K562 (cell line): ENCODE data around the gene IDS. TPM values are rescaled to one million over a fixed set of nuclear protein-coding genes. Genes with fewer than 3 reads are reported as not detected.

ENCODE experiments used
- BCLAF1 ChIP-seq, 2 experiments: fragments of 450-650 bp in 1 of 2; IDR thresholded peaks; 2 replicates each; pipeline ENCODE4 v1.6.1; 2011 to 2017; ENCODE audit warnings: low read depth in 2 of 2, antibody characterized with exemption in 1 of 2, borderline replicate concordance in 1 of 2, low read length in 1 of 2, mild to moderate bottlenecking in 1 of 2, mixed read lengths in 1 of 2; ENCODE audit not compliant: control insufficient read depth in 1 of 2
- CLOCK ChIP-seq: fragments of 250-450 bp; sonication (Bioruptor Pico); IDR thresholded peaks from 2 replicates; pipeline ENCODE4 v1.4.0; 2020; ENCODE audit warnings: mild to moderate bottlenecking, moderate library complexity, borderline replicate concordance
- FOXK1 ChIP-seq: sonication (generic); formaldehyde crosslinking; IDR thresholded peaks from 2 replicates; pipeline ENCODE4 v1.8.0; 2022; ENCODE audit warnings: missing genetic modification reagents, mild to moderate bottlenecking, borderline replicate concordance
- HSF4 ChIP-seq: fragments of 250-450 bp; sonication (Bioruptor Pico); IDR thresholded peaks from 2 replicates; pipeline ENCODE4 v2.1.2; 2022; ENCODE audit warnings: mild to moderate bottlenecking, moderate library complexity, borderline replicate concordance
- MYBL2 ChIP-seq, 2 experiments: fragments of 450-650 bp in 1 of 2; sonication (generic) in 1 of 2; formaldehyde crosslinking in 1 of 2; IDR thresholded peaks; 2 replicates each; pipeline versions ENCODE4 v1.6.1 to v1.8.1; 2017 to 2022; ENCODE audit warnings: borderline replicate concordance in 1 of 2, inconsistent platforms in 1 of 2, low read depth in 1 of 2, mild to moderate bottlenecking in 1 of 2, missing genetic modification reagents in 1 of 2, moderate library complexity in 1 of 2
- NFIX ChIP-seq: fragments of 250-450 bp; sonication (Bioruptor Pico); IDR thresholded peaks from 2 replicates; pipeline ENCODE4 v1.4.0; 2020; ENCODE audit warnings: low read depth, mild to moderate bottlenecking, moderate library complexity
- NR2C2 ChIP-seq, 2 experiments: fragments of 200-800 bp in 1 of 2; sonication (Bioruptor generic) in 1 of 2; sonication (generic) in 1 of 2; formaldehyde crosslinking in 1 of 2; IDR thresholded peaks; 2 replicates each; pipeline versions ENCODE4 v1.6.1 to v1.8.0; 2016 to 2022; ENCODE audit warnings: mild to moderate bottlenecking in 1 of 2, missing compliant biosample characterization in 1 of 2, missing genetic modification characterization in 1 of 2, missing genetic modification reagents in 1 of 2
- PKNOX1 ChIP-seq: fragments of 450-650 bp; IDR thresholded peaks from 2 replicates; pipeline ENCODE4 v1.6.1; 2016
- SRF ChIP-seq, 2 experiments: fragments of 250-450, 450-650 bp in 1 of 2; sonication (Bioruptor Pico) in 1 of 2; sonication (generic) in 1 of 2; formaldehyde crosslinking; IDR thresholded peaks; 2 replicates each; pipeline versions ENCODE4 v1.5.0 to v1.5.1; 2020 to 2022; ENCODE audit warnings: mild to moderate bottlenecking in 1 of 2, missing genetic modification reagents in 1 of 2
- TBP ChIP-seq: optimal IDR thresholded peaks from 2 replicates; pipeline ENCODE3; 2011; ENCODE audit warnings: low read depth, low read length, improper control_type of control experiment
- ZBTB9 ChIP-seq: fragments of 450-650 bp; formaldehyde crosslinking; IDR thresholded peaks from 2 replicates; pipeline ENCODE4 v1.4.0; 2020; ENCODE audit warnings: mild to moderate bottlenecking, moderate library complexity
- ZNF217 ChIP-seq: sonication (generic); formaldehyde crosslinking; IDR thresholded peaks from 2 replicates; pipeline ENCODE4 v1.8.0; 2022; ENCODE audit warnings: mild to moderate bottlenecking, missing genetic modification reagents
- ZNF655 ChIP-seq: fragments of 250-450 bp; sonication (Bioruptor Pico); IDR thresholded peaks from 2 replicates; pipeline ENCODE4 v1.5.0; 2021
- ZNF699 ChIP-seq: fragments of 250-450 bp; sonication (Bioruptor Pico); IDR thresholded peaks from 2 replicates; pipeline ENCODE4 v1.8.0; 2021; ENCODE audit warnings: mild to moderate bottlenecking, moderate library complexity; ENCODE audit not compliant: insufficient replicate concordance
- ZNF75A ChIP-seq: fragments of 450-650 bp; formaldehyde crosslinking; IDR thresholded peaks from 2 replicates; pipeline ENCODE4 v1.4.0; 2020; ENCODE audit warnings: mild to moderate bottlenecking
- polyA plus RNA-seq, 8 experiments: library from polyadenylated mRNA; depleted of rRNA in 4 of 8; stranded (reverse) in 5 of 8; unstranded in 3 of 8; fragments of >200 nt; fragmentation: Nextera tagmentation in 2 of 8; fragmentation: Illumina TruSeq in 1 of 8; extraction: Ambion mirVana in 2 of 8; extraction: Trizol in 1 of 8; gene quantifications; 2 replicates each; pipeline versions ENCODE4 v1.2.1 to v1.2.3, GENCODE V29; 2011 to 2014; ENCODE audit warnings: inconsistent platforms in 1 of 8, missing spikeins in 1 of 8
- total RNA-seq, 7 experiments: library from RNA; depleted of rRNA in 6 of 7; stranded (reverse); fragments of >200 nt in 6 of 7; fragmentation: Illumina TruSeq in 2 of 7; extraction: Trizol in 2 of 7; gene quantifications; 2 replicates each; pipeline versions ENCODE4 v1.2.1 to v1.2.3, GENCODE V29; 2011 to 2021; ENCODE audit warnings: low replicate concordance in 1 of 7

The IDS gene
- total and polyA plus RNA-seq, 9 of the 15 experiments (the other 6 are each of a cell fraction or from before 2014, with no cell fraction given) = 2.0 to 18.6 (median 8.6) TPM

- TF ChIP-seq ZNF217 (CRISPR knock-in tag) (no peak), TBP (no peak), PKNOX1 (peak; percentile 83), MYBL2 (IDR thresholded peaks at IDR 0.05; ENCODE audit: low read depth) (no peak), MYBL2 (CRISPR knock-in tag; IDR thresholded peaks at IDR 0.05; ENCODE audit: borderline replicate concordance) (no peak), BCLAF1 (IDR thresholded peaks at IDR 0.05; ENCODE audit: borderline replicate concordance in 1 of 2, control insufficient read depth in 1 of 2, low read depth in 2 of 2, low read length in 1 of 2) (no peak), ZNF655 (CRISPR knock-in tag) (no peak), ZNF699 (CRISPR knock-in tag) (no peak), ZBTB9 (no peak), NFIX (no peak), NR2C2 (CRISPR knock-in tag; IDR thresholded peaks at IDR 0.05) (no peak), NR2C2 (tag; IDR thresholded peaks at IDR 0.05) (peak; percentile 54; the same call in 1 of the 2 replicates), ZNF75A (CRISPR knock-in tag) (no peak), SRF (CRISPR knock-in tag; IDR thresholded peaks at IDR 0.05) (no peak), HSF4 (CRISPR knock-in tag) (no peak), FOXK1 (CRISPR knock-in tag) (no peak), CLOCK (CRISPR knock-in tag) (no peak)
Observed at GRCh38 chrX:149540621-149541520, 35.8 kb upstream of the IDS start, which contains the start of gene EOLA1 (continued).
